Fibroblast of the aortic adventitia (primary cell): Measurements from ENCODE around the gene PMFBP1. TPM values are rescaled to one million over a fixed set of nuclear protein-coding genes. Genes with fewer than 3 reads are reported as not detected.
A peak's percentile ranks its signal among the peaks of the same experiment; 100 is the strongest.

ENCODE experiments used
- DNase-seq: peaks from one replicate; pipeline ENCODE4 v3.0.0-alpha.2; 2010; ENCODE audit warnings: low read depth
- H3K4me3 ChIP-seq: 2 replicates; pipeline ENCODE4 v1.5.1; 2011; ENCODE audit warnings: low read depth, mild to moderate bottlenecking, control low read depth, low read length, moderate library complexity
- CTCF ChIP-seq: IDR thresholded peaks from 2 replicates; pipeline ENCODE4 v1.5.1; 2011; ENCODE audit warnings: mild to moderate bottlenecking, low read length, control low read depth, inconsistent platforms; ENCODE audit not compliant: insufficient read depth
- total RNA-seq: library from RNA; depleted of rRNA; stranded (reverse); fragments of >200 nt; gene quantifications from 2 replicates; pipeline ENCODE4 v1.2.3, GENCODE V29; 2012; ENCODE audit warnings: low replicate concordance

Gene PMFBP1
- total RNA-seq, 1 donor = 0.09 TPM

GRCh38 chr16:72199761-72200337 is 27.9 kb upstream of the PMFBP1 start:
- H3K4me3 ChIP-seq = no peak overlapping the region
- no peak for TF ChIP-seq CTCF
- DNase-seq = no peak

- no peak overlapping the region for H3K4me3 ChIP-seq
- TF ChIP-seq CTCF = no peak
- no peak for DNase-seq
These were observed 26.8 kb upstream of the PMFBP1 start for GRCh38 chr16:72198771-72199201.

- no peak overlapping the region for H3K4me3 ChIP-seq
- TF ChIP-seq CTCF = no peak
These were observed 26.2 kb upstream of the PMFBP1 start for GRCh38 chr16:72198021-72198711.

GRCh38 chr16:72197545-72197944 is 25.6 kb upstream of the PMFBP1 start:
- TF ChIP-seq CTCF = no peak
- no peak overlapping the region for H3K4me3 ChIP-seq
- no peak for DNase-seq

More at GRCh38 chr16:72198021-72198711, 26.2 kb upstream of the PMFBP1 start:
- peak; percentile 82 for DNase-seq

- H3K4me3 ChIP-seq = no peak overlapping the region
- TF ChIP-seq CTCF = peak; percentile 4
- DNase-seq = no peak
These were observed 23.7 kb upstream of the PMFBP1 start for GRCh38 chr16:72195609-72196008.

GRCh38 chr16:72191551-72191950 is 19.6 kb upstream of the PMFBP1 start:
- no peak overlapping the region for H3K4me3 ChIP-seq
- TF ChIP-seq CTCF = no peak
- peak; percentile 16 for DNase-seq
